ENCODE data around the gene NTMT2.

DNA sequence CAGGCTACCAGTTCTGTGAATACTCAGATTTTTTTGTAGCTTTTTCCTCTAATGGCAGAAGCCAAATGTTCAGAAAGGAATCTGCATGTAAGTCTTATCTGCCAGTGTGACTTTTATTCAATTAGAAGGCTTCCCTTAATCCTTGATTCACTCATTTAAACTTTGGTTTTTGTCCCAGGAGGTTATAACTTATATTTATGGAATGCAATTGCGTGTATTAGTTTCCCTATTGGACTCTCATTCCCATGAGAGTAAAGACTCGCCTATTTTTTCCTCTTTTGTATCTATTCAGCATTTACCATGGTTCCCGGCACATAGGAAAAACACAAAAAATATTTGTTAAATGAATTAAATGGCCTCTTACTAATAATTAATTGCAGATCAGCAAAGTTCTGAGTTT lies 3.5 kb downstream of the NTMT2 start:
- TF ChIP-seq, protein P1, sequence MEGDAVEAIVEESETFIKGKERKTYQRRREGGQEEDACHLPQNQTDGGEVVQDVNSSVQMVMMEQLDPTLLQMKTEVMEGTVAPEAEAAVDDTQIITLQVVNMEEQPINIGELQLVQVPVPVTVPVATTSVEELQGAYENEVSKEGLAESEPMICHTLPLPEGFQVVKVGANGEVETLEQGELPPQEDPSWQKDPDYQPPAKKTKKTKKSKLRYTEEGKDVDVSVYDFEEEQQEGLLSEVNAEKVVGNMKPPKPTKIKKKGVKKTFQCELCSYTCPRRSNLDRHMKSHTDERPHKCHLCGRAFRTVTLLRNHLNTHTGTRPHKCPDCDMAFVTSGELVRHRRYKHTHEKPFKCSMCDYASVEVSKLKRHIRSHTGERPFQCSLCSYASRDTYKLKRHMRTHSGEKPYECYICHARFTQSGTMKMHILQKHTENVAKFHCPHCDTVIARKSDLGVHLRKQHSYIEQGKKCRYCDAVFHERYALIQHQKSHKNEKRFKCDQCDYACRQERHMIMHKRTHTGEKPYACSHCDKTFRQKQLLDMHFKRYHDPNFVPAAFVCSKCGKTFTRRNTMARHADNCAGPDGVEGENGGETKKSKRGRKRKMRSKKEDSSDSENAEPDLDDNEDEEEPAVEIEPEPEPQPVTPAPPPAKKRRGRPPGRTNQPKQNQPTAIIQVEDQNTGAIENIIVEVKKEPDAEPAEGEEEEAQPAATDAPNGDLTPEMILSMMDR (IDR thresholded peaks at IDR 0.05): no peak
- no peak for TF ChIP-seq EZH2 (IDR thresholded peaks at IDR 0.05)

Measured in neural progenitor cell (in vitro differentiated cells).